HG03064 (cell line): ENCODE data around the gene PDZD4.
"Not testable (repeated sequence)": the region's sequence is repeated elsewhere in the genome, so short reads cannot be mapped to it uniquely, and the experiment has no call there.

Experiments used
- ATAC-seq: cut with Tn5 transposase; IDR thresholded peaks from one replicate; pipeline ENCODE4 v1.9.1; 2021; ENCODE audit warnings: low read depth; ENCODE audit not compliant: unreplicated experiment

The PDZD4 gene

GRCh38 chrX:153844509-153845082, 14.3 kb upstream of the PDZD4 start:
- ATAC-seq = no peak

GRCh38 chrX:153836921-153837320, 6.6 kb upstream of the PDZD4 start:
- ATAC-seq = no peak

GRCh38 chrX:153832728-153833127, 2.4 kb upstream of the PDZD4 start:
- ATAC-seq = no peak

GRCh38 chrX:153831429-153832150, 1.2 kb upstream of the PDZD4 start:
- no peak for ATAC-seq

- ATAC-seq = no peak
Measured at GRCh38 chrX:153830640-153831428, 490 bp upstream of the PDZD4 start.

GRCh38 chrX:153829549-153829798, 870 bp downstream of the PDZD4 start:
- no peak for ATAC-seq

- ATAC-seq = no peak
Measured at GRCh38 chrX:153828723-153829548, 1.4 kb downstream of the PDZD4 start.

GRCh38 chrX:153828308-153828707, 2.0 kb downstream of the PDZD4 start:
- ATAC-seq = no peak

- no peak for ATAC-seq
Measured at GRCh38 chrX:153827903-153828302, 2.4 kb downstream of the PDZD4 start.

GRCh38 chrX:153827016-153827415, 3.3 kb downstream of the PDZD4 start:
- no peak for ATAC-seq

GRCh38 chrX:153825042-153825441, 5.3 kb downstream of the PDZD4 start:
- ATAC-seq = no peak

GRCh38 chrX:153824348-153824747, 6.0 kb downstream of the PDZD4 start:
- no peak for ATAC-seq

- no peak for ATAC-seq
Measured at GRCh38 chrX:153821066-153821465, 9.3 kb downstream of the PDZD4 start.

- ATAC-seq = no peak
Measured at GRCh38 chrX:153820601-153821000, 9.7 kb downstream of the PDZD4 start.

- no peak for ATAC-seq
Measured at GRCh38 chrX:153819384-153820040, 10.8 kb downstream of the PDZD4 start.

- ATAC-seq = no peak
Measured at GRCh38 chrX:153818571-153819383, 11.6 kb downstream of the PDZD4 start.

- ATAC-seq = not testable (repeated sequence)
Measured at GRCh38 chrX:153818064-153818463, 12.3 kb downstream of the PDZD4 start.

GRCh38 chrX:153816831-153817690, 13.3 kb downstream of the PDZD4 start:
- ATAC-seq = no peak
